WI38 (cell line): Measurements from ENCODE around the gene MYPN.
"Not testable (repeated sequence)": the region's sequence is repeated elsewhere in the genome, so short reads cannot be mapped to it uniquely, and the experiment has no call there.

Source experiments
- H3K4me3 ChIP-seq: 2 replicates; pipeline ENCODE4 v1.5.1; 2011; ENCODE audit warnings: low read depth, mild to moderate bottlenecking, control low read depth, low read length
- TF ChIP-seq, protein P1 (sequence below): IDR thresholded peaks from 2 replicates; pipeline ENCODE4 v1.5.1; 2012; ENCODE audit warnings: low read depth, mild to moderate bottlenecking, control low read depth, low read length

MYPN gene

GRCh38 chr10:68184546-68184945 is 75.3 kb downstream of the MYPN start:
- H3K4me3 ChIP-seq: no peak overlapping the region
- TF ChIP-seq, protein P1, sequence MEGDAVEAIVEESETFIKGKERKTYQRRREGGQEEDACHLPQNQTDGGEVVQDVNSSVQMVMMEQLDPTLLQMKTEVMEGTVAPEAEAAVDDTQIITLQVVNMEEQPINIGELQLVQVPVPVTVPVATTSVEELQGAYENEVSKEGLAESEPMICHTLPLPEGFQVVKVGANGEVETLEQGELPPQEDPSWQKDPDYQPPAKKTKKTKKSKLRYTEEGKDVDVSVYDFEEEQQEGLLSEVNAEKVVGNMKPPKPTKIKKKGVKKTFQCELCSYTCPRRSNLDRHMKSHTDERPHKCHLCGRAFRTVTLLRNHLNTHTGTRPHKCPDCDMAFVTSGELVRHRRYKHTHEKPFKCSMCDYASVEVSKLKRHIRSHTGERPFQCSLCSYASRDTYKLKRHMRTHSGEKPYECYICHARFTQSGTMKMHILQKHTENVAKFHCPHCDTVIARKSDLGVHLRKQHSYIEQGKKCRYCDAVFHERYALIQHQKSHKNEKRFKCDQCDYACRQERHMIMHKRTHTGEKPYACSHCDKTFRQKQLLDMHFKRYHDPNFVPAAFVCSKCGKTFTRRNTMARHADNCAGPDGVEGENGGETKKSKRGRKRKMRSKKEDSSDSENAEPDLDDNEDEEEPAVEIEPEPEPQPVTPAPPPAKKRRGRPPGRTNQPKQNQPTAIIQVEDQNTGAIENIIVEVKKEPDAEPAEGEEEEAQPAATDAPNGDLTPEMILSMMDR: no peak

DNA sequence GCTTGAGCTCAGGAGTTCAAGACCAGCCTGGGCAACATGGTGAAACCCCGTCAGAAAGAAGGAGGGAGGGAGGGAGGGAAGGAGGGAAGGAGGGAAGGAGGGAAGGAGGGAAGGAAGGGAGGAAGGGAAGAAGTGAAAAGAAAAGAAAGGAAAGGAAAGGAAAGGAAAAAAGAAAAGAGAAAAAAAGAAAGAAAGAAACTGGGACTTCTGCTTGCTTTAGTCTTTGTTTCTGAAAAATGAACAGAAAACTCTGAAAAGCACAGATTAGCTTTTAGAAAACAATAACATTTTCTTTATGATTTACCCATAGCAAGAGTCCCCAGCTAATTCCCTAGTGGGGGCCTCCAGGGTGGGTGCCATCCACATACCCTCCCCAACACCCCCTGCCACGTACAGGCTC is 75.8 kb downstream of the MYPN start:
- TF ChIP-seq, protein P1: no peak
- H3K4me3 ChIP-seq: no peak overlapping the region

DNA sequence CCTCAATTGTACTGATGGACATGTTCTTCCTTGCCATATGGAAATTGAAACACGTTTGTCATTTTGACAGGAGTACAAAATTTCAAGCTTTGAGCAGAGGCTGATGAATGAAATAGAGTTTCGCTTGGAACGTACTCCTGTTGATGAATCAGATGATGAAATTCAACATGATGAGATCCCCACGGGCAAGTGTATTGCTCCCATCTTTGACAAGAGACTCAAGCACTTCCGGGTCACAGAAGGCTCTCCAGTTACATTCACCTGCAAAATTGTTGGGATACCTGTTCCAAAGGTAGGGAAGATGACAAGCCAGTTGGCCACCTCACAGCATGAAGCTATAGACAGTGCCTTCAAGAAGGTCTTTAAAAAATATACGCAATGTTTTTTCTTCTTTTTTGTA is 79.5 kb downstream of the MYPN start:
- H3K4me3 ChIP-seq: no peak overlapping the region
- TF ChIP-seq, protein P1: no peak

DNA sequence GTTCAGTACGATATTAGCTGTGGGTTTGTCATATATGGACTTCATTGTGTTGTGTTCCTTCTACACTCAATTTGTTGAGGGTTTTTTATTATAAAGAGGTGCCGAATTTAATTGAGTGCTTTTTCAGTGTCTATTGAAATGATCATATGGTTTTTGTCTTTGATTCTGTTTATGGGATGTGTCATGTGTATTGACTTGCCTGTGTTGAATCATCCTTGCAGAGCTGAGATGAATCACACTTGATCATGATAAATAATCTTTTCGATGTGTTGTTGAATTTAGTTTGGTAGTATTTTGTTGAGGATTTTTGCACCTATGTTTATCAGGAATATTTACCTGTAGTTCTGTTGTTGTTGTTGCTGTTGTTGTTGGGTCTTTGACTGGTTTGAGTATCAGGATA is 82.8 kb downstream of the MYPN start:
- TF ChIP-seq, protein P1: no peak
- H3K4me3 ChIP-seq: no peak overlapping the region

DNA sequence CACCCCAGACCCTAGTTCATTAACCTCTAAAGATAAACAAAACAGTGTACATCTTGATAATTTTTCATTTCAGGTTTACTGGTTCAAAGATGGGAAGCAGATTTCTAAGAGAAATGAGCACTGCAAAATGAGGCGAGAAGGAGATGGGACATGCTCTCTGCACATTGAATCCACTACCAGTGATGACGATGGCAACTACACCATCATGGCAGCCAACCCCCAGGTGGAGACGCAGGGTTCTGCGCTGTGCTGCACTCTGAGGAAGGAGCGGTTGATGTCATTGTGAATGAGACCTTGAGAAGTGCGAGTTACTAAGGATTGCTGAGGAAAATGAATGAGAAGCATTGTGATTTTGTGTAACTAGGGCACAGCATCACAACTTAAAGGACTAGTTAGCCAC is 85.0 kb downstream of the MYPN start:
- TF ChIP-seq, protein P1: no peak
- H3K4me3 ChIP-seq: no peak overlapping the region

DNA sequence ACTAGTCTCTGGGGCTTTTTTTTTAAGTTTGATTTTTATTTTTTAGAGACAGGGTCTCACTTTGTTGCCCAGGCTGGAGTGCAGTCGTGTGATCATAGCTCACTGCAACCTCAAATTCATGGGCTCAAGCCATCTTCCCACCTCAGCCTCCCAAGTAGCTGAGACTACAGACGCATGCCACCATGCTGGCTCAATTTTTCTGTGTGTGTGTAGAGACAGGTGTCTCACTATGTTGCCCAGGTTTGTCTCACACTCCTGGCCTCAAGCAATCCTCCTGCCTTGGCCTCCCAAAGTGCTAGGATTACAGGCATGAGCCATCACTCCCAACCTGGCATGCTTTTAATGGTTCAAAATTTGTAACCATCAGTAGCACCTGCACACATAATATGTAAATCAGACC is 86.5 kb downstream of the MYPN start:
- not testable (repeated sequence) for H3K4me3 ChIP-seq

- TF ChIP-seq, protein P1: no peak
- H3K4me3 ChIP-seq: no peak overlapping the region
Measured at GRCh38 chr10:68196701-68197100, 87.4 kb downstream of the MYPN start.

GRCh38 chr10:68202960-68203353 is 93.7 kb downstream of the MYPN start:
- no peak overlapping the region for H3K4me3 ChIP-seq
- TF ChIP-seq, protein P1: no peak
